Panc1 (cell line): ENCODE data around the gene SPTBN1. TPM values are rescaled to one million over a fixed set of nuclear protein-coding genes. Genes with fewer than 3 reads are reported as not detected.

Experiments
- ATAC-seq: fragments of 200-7000 bp; cut with Tn5 transposase; 2 replicates; pipeline ENCODE4 v1.9.1; 2020; ENCODE audit warnings: mild to moderate bottlenecking, moderate library complexity
- BruUV-seq: library from RNA; stranded (reverse); fragments of 400-500 nt; replicated peaks from 2 replicates; lab custom pipeline; 2021; lab: Mats Ljungman, UMichigan
- CTCF ChIA-PET: fragments of 300-600 bp; sonication (Branson Sonifier 250); formaldehyde crosslinking; loops from one replicate; lab custom pipeline; 2022; ENCODE audit warnings: antibody characterized with exemption; lab: Charles Lee
- POLR2A ChIA-PET: fragments of 300-600 bp; sonication (Branson Sonifier 250); formaldehyde crosslinking; loops from one replicate; lab custom pipeline; 2022; ENCODE audit warnings: antibody characterized with exemption; lab: Charles Lee
- DNase-seq: peaks from one replicate; pipeline ENCODE4 v3.0.0-alpha.2; 2010; ENCODE audit warnings: low read depth, low spot score
- H3K27ac ChIP-seq: 2 replicates; pipeline ENCODE4 v1.5.1; 2011; ENCODE audit warnings: mild to moderate bottlenecking, low read length, inconsistent platforms
- H3K27me3 ChIP-seq: fragments of 200-500 bp; sonication (Bioruptor generic); 2 replicates; pipeline ENCODE4 v1.6.0; 2014; ENCODE audit warnings: low read length, inconsistent platforms; ENCODE audit not compliant: control insufficient read depth, insufficient read depth
- H3K36me3 ChIP-seq: fragments of 200-500 bp; sonication (Bioruptor generic); 2 replicates; pipeline ENCODE4 v1.5.1; 2014; ENCODE audit warnings: inconsistent platforms, mild to moderate bottlenecking, low read length, moderate library complexity; ENCODE audit not compliant: control insufficient read depth, insufficient read depth
- H3K4me1 ChIP-seq: 2 replicates; pipeline ENCODE4 v1.5.1; 2011; ENCODE audit warnings: inconsistent platforms, mild to moderate bottlenecking, low read length, moderate library complexity; ENCODE audit not compliant: control insufficient read depth, insufficient read depth
- H3K4me3 ChIP-seq, 2 experiments: 2 replicates each; pipeline ENCODE4 v1.5.1; 2011 to 2012; ENCODE audit warnings: low read depth in 2 of 2, low read length in 2 of 2, mild to moderate bottlenecking in 2 of 2, inconsistent platforms in 1 of 2, moderate library complexity in 1 of 2
- H3K9me3 ChIP-seq: fragments of 200-500 bp; sonication (Bioruptor generic); 2 replicates; pipeline ENCODE4 v1.5.1; 2014; ENCODE audit warnings: low read depth, mild to moderate bottlenecking, inconsistent platforms, low read length, moderate library complexity; ENCODE audit not compliant: control insufficient read depth, insufficient read depth
- CTCF ChIP-seq: fragments of 450-650 bp; IDR thresholded peaks from 2 replicates; pipeline ENCODE4 v1.5.1; 2017; ENCODE audit warnings: mild to moderate bottlenecking
- POLR2AphosphoS5 ChIP-seq: IDR thresholded peaks from 2 replicates; pipeline ENCODE4 v1.6.1; 2012; ENCODE audit warnings: mild to moderate bottlenecking, low read depth, low read length, moderate library complexity
- REST ChIP-seq, 2 experiments: IDR thresholded peaks; 2 replicates each; pipeline ENCODE4 v1.6.1; 2011 to 2012; ENCODE audit warnings: low read depth in 2 of 2, control low read depth in 1 of 2, low read length in 1 of 2, mild to moderate bottlenecking in 1 of 2, moderate library complexity in 1 of 2; ENCODE audit not compliant: insufficient read depth in 1 of 2
- SIN3A ChIP-seq: IDR thresholded peaks from 2 replicates; pipeline ENCODE4 v1.6.1; 2012; ENCODE audit warnings: low read depth, mild to moderate bottlenecking, low read length, moderate library complexity, borderline replicate concordance; ENCODE audit not compliant: insufficient read depth
- TCF7L2 ChIP-seq: IDR thresholded peaks from 2 replicates; pipeline ENCODE4 v1.6.1; 2011; ENCODE audit warnings: mild to moderate bottlenecking, low read depth, low read length, inconsistent platforms
- in situ Hi-C: cut with HindIII; loops from 2 replicates; pipeline ENCODE4 v1.10.0; 2016; ENCODE audit warnings: low sequenced_read_pairs, low pct_unique_long_range_greater_than_20kb
- intact Hi-C: fragments of 100-400 bp; cut with micrococcal nuclease; formaldehyde crosslinking; loops from one replicate; pipeline ENCODE4 v1.10.0; 2022; ENCODE audit not compliant: unreplicated experiment
- total RNA-seq: library from RNA; stranded (reverse); gene quantifications from one replicate; pipeline ENCODE4 v1.2.1, GENCODE V29; 2021; ENCODE audit not compliant: unreplicated experiment

SPTBN1 gene
- total RNA-seq, 1 experiment from 2014 or later, result 169 TPM

GRCh38 chr2:54503192-54503591 lies 47.1 kb downstream of the SPTBN1 start:
- Histone ChIP-seq H3K9me3 (no peaks in the 10 kb centered on the region), H3K4me1 (no peaks in the 10 kb centered on the region), H3K36me3 (no peaks in the 10 kb centered on the region), H3K27ac (no peak overlapping the region), H3K27me3 (no peaks in the 10 kb centered on the region), H3K4me3 (no peak overlapping the region)
- intact Hi-C loops (no loop called here), in situ Hi-C loops (no loop called here)
- DNase-seq (no peak), ATAC-seq (peak; percentile 65; the same call in 1 of the 2 replicates)
- CTCF ChIA-PET, result interaction anchor here (0.6 kb wide), 1 partner anchor 174 kb away, joined by 3 read pairs; no protein-coding TSS in a partner anchor
- POLR2A ChIA-PET, result no interaction called here
- TF ChIP-seq POLR2AphosphoS5 (no peak), CTCF (peak; percentile 73)
- BruUV-seq, result no TSS peak

DNA sequence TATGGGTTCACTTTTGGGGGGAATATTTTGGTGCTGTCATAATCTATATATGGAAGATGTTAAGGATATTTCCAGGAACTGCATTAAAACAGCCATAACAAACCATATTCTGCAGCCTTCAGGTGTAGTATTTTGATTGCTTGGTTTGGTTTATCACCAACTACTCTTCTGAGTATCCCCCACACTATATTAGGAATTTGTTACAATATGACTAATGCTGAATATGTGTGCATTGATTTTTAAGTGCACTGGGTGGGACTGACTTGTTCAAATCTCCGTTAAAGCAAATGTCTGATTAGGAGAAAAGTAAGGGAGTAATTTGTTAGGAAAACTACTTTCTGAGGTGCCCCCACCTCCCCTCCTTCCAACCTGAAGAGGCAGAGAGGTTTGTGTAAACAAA lies 47.7 kb downstream of the SPTBN1 start:
- H3K4me3 ChIP-seq, result no peak overlapping the region
- no peak for DNase-seq
- H3K4me1 ChIP-seq, result no peaks in the 10 kb centered on the region
- in situ Hi-C loops (no loop called here), intact Hi-C loops (no loop called here)
- no peak for ATAC-seq
- POLR2A ChIA-PET, result no interaction called here
- no peak for TF ChIP-seq SIN3A
- no peak for TF ChIP-seq REST (IDR thresholded peaks at IDR 0.05; ENCODE audit: insufficient read depth in 1 of 2, low read depth in 2 of 2, low read length in 1 of 2)
- no peak for TF ChIP-seq CTCF
- CTCF ChIA-PET, result no interaction called here
- no peaks in the 10 kb centered on the region for H3K27me3 ChIP-seq
- no peak overlapping the region for H3K27ac ChIP-seq
- H3K9me3 ChIP-seq, result no peaks in the 10 kb centered on the region
- BruUV-seq, result no TSS peak
- H3K36me3 ChIP-seq, result no peaks in the 10 kb centered on the region

GRCh38 chr2:54504866-54505265 lies 48.7 kb downstream of the SPTBN1 start:
- H3K9me3 ChIP-seq, result no peaks in the 10 kb centered on the region

More at GRCh38 chr2:54504866-54505265, 48.7 kb downstream of the SPTBN1 start:
- CTCF ChIA-PET, result no interaction called here
- ATAC-seq (no peak), DNase-seq (no peak)
- Histone ChIP-seq H3K4me3 (no peak overlapping the region), H3K36me3 (no peaks in the 10 kb centered on the region), H3K27ac (no peak overlapping the region), H3K27me3 (no peaks in the 10 kb centered on the region), H3K4me1 (no peaks in the 10 kb centered on the region)
- intact Hi-C loops (no loop called here), in situ Hi-C loops (no loop called here)
- POLR2A ChIA-PET, result interaction anchor here (0.6 kb wide), 1 partner anchor 28 kb away, joined by 3 read pairs; no protein-coding TSS in a partner anchor
- no TSS peak for BruUV-seq
- TF ChIP-seq REST (IDR thresholded peaks at IDR 0.05; ENCODE audit: insufficient read depth in 1 of 2, low read depth in 2 of 2, low read length in 1 of 2), result no peak
- no peak for TF ChIP-seq SIN3A
- TF ChIP-seq CTCF, result no peak
- no peak for TF ChIP-seq POLR2AphosphoS5
- no peak for TF ChIP-seq TCF7L2
